Hematopoietic multipotent progenitor cell treated with erythropoietin and hydrocortisone succinate and interleukin-3 and kit ligand, for 17 days (in vitro differentiated cells): ENCODE data around the gene OR8J3.
"Not testable (repeated sequence)": the region's sequence is repeated elsewhere in the genome, so short reads cannot be mapped to it uniquely, and the experiment has no call there.

Experiments used
- DNase-seq: peaks from one replicate; pipeline ENCODE4 v3.0.0-alpha.2; 2015; ENCODE audit warnings: low spot score

OR8J3 gene, protein sequence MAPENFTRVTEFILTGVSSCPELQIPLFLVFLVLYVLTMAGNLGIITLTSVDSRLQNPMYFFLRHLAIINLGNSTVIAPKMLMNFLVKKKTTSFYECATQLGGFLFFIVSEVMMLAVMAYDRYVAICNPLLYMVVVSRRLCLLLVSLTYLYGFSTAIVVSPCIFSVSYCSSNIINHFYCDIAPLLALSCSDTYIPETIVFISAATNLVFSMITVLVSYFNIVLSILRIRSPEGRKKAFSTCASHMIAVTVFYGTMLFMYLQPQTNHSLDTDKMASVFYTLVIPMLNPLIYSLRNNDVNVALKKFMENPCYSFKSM

DNA sequence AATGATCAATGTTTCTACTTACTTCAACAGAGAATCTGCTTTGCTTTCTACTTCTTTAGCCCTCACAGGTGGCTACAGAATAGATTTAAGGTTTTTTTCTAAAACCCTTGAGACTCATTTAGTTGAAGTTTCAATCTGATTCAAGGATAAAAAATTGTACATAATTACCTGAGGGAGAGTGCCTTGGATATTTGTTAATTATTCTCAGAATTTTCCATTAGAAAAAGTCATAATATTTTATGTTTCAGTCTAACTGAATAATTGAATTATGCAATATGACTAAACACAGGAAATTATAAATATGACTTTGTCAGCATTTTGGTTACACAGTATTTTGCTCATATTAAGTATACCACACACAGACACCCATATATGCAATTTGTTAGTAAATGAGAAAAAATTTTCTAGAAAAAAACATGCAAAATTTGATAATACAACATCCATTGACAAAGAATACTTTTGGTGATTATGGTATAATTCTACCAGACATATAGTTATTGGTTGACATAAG lies at the start of gene OR8J3:
OR8J3 (minus strand) TSS at position 51 of the 511 bp plus-strand sequence. CDS start 2,483 bp downstream, outside the sequence.
- no peak for DNase-seq

DNA sequence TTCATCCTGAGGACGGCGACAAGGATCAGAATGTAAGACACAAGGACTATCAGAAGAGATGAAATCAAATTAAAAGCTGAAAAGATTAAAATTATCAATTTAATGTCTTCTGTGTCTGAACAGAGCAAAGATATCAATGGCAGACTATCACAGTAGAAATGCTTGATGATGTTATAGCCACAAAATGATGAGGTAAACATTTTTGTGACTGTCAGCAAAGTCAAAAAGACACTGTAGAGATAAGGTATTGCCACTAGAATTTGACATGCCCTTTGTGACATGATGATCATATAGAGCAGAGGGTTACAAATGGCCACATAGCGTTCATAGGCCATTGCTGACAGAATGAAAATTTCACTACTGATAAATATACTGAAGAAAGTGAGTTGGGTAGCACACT lies 48.6 kb upstream of the OR8J3 start:
- no peak for DNase-seq

DNA sequence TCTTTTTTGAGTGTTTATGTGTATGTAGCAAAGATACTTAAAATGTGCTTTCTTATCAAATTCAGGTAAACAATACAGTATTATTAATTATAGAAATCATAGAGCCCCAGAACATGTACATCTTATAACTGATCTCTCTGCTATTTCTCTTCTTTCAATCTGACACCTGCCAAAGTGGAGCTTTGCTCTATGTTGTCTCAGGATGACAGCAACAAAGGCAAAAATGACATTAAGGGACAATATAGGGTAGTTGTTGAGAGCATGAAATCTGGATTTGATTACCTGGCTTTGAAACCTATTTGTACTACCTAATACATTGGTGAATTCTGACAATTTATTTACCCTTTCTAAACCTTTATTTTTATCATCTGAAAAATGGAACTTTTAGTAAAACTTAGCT lies 43.5 kb upstream of the OR8J3 start:
- no peak for DNase-seq

DNA sequence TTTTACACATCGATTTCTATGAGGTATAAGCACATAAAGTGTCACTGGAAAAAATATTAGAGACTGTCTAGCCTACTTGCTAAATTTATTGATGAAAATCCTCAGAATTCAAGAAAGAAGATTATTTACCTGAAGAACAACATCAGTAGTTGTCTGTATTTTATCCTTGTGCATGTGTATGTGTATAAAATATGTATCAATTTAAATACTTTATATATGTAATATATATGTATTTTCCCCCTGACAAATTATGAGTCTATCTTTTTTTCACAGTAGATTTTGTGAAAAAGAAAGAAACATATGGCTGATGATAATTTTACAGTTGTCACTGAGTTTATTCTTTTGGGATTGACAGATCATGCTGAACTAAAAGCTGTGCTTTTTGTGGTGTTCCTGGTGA lies 36.3 kb upstream of the OR8J3 start, which contains the start of gene OR5J2:
OR5J2 (plus strand) TSS at position 301 of the 400 bp plus-strand sequence; CDS start at position 301, 0 bp downstream.
- no peak for DNase-seq

DNA sequence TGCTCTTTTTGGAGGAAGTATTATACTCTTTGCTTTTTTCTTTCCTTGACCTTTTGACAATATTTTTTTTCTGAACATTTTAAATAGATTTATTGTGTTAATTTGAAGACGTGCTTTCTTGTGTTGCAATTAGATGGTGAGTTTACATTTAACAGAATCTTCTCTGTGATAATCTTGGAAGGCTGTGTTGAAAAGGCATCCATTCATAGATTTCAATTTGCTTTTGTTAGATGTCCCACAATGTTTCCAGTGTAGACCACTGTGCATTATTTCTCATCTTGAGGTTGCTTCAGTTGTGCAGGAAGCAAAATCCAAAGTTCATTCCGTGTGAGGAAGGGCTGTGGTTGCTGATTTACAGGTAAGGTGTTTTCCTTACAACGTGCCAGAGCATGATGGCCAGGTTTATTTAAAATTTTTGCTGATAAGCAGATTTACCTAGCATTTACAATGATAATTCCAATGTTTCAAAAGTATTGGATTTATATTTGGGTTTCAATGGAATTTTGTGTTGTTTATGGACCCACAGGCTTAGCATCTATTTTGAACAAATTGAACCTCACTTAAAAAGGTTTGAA lies 32.3 kb upstream of the OR8J3 start:
- no peak for DNase-seq

DNA sequence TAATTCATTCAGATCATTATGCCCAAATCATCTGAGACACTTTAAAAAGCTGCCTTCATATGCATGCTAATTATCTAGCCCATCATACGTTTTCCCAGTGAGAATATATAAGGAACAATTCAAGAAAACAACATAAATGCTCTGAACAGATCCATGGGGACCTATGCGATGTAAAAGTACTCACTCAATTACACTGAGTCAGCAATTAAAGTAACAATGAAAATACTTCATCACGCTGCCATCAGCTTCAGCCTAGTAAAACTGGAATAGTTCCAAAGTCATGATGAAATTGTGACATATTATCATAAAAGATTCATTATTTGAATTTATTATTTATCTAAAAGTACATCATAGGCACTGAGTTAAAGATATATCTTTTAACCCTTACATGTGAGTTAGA lies 23.8 kb upstream of the OR8J3 start:
- no peak for DNase-seq

DNA sequence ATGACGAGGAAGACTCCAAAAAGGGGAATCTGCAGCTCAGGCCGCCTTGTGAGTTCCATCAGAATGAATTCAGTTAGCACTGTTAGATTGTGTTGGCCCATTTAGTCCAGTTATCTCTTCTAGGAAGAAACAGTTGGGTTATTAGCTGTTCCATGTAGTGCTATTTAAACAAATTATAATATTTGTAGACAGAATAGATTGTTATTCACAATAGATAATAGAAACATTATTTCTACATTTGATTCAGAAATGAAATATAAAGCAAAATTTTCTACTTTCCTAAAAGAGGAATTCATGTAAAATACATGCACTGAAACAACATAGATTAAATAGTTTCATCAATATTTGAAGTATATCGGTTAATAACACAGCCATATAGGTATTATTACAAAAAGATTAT lies 20.2 kb upstream of the OR8J3 start, which contains the start of gene OR8K5:
OR8K5 (minus strand) TSS at position 101 of the 400 bp plus-strand sequence; CDS start at position 101, 0 bp downstream.
- DNase-seq: no peak

DNA sequence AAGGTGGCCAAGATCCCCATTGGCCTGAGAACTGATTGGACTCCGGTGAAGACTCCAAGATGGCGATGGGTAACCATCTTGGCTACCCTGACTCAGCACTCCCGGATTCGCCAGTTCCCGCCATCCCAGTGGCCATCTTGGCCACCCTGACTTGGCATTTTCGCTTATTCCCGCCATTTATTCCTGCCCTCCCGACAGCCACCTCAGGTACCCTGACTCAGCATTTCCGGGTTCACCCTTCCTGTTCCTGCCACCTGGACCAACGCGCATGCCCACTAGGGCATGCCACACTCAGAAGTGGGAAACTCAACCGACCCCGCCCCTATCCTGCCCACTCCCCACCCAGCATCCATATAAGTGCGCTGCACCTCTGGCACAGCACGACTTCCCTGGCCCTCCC lies 12.3 kb upstream of the OR8J3 start:
- DNase-seq: no peak

DNA sequence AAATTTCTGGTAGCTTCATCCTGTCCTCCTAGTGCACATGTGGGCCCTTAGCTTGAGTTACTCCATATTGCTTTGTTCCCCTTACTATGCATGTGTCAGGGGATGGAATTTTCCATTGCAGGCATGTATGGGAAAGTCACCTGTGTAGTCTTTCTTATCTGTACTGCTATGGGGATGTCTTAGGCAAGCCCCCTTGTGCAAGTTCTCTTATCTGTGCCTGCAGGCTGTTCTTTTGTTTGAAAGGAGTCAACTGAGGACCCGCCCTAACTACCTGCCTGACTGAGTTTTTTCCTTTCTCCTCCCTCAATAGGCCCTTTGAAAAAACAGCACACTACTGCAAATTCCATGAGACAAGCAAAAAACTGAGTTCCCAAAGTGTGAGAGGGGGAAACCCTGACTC lies 11.4 kb upstream of the OR8J3 start:
- no peak for DNase-seq

DNA sequence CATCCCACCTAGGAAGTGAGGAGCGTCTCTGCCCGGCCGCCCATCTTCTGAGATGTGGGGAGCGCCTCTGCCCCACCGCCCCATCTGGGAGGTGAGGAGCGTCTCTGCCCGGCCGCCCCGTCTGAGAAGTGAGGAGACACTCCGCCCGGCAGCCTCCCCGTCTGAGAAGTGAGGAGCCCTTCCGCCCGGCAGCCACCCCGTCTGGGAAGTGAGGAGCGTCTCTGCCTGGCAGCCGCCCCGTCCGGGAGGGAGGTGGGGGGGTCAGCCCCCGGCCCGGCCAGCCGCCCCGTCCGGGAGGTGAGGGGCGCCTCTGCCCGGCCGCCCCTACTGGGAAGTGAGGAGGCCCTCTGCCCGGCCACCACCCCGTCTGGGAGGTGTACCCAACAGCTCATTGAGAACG lies 3.7 kb upstream of the OR8J3 start:
- not testable (repeated sequence) for DNase-seq

DNA sequence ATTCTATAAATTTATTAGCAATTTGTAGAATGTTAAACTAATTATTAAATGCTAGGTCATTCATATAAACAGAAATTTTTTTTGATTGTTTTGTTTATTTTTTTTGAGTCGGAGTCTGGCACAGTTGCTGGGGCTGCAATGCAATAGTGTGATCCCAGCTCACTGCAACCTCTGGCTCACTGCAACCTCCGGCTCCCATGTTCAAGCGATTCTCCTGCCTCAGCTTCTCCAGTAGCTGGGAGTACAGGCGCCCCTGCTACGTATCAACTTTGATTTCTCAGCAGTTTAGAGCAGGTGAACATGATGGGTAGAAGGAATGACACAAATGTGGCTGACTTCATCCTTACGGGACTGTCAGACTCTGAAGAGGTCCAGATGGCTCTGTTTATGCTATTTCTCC lies 17.9 kb downstream of the OR8J3 start, which contains the start of gene OR8H3:
OR8H3 (plus strand) TSS at position 301 of the 400 bp plus-strand sequence; CDS start at position 301, 0 bp downstream.
- DNase-seq: no peak

DNA sequence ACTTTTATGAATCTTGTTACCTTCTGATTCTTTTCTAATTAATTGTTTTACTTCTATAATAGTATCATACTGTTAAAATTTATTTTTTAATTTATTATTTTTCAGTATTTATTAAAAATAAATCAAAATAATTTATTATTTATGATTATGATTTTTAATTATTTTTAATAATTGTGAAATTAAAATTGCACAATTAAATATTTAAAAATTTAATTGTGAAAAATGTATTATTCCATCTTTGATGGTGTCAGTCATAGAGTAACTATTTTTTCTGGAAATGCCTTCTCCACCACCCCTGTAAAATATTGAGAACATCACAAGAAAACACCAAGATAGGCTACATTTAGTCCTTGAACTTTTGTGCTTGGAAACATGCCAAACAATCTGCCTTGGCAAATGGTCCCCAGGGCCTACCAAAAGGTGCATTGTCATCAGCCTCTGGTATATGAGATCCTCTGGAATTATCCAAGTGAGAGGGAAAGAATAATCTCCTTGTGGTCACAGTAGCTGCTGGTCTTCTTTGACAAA lies 36.7 kb downstream of the OR8J3 start, which contains the start of gene OR8H2:
OR8H2 (plus strand) TSS at position 478 of the 528 bp plus-strand sequence. CDS start 1,356 bp downstream, outside the sequence.
- no peak for DNase-seq

DNA sequence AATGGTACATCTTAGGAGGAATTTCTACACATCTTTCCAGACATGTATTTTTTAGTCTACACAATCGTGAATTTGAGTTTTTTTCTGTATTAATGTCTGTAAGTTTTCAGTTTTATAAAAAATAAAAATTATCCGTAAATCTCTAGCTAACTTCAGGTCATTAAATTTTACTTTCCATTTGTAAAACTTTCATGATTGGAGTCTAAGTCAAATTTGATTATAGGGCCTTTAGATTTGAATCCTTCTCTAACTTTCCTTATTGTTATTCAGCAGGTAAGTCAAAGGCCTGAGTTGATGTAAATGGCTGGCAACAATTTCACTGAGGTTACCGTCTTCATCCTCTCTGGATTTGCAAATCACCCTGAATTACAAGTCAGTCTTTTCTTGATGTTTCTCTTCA lies 47.0 kb downstream of the OR8J3 start, which contains the start of gene OR8I2:
OR8I2 (plus strand) TSS at position 301 of the 400 bp plus-strand sequence; CDS start at position 301, 0 bp downstream.
- no peak for DNase-seq

DNA sequence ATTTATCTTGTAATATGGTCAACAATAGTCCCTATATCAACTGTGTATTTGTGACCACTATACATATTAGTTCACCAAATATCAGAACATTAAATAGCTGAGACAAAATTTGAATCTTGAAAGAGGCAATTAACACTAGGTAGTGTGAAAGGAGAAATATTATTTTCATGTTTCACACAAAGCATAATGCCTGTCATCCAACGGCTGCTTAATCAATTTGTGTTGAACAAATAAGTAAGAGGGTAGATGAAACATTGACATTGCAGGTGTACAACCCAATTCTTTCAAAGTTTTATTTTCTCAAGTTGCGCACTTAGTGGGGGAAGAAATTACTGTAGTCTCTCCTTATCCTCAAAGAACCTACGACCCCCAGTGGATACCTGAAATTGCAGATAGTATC lies 50.3 kb downstream of the OR8J3 start:
- no peak for DNase-seq
